Measurements from ENCODE around the gene LMF1.

The LMF1 gene

DNA sequence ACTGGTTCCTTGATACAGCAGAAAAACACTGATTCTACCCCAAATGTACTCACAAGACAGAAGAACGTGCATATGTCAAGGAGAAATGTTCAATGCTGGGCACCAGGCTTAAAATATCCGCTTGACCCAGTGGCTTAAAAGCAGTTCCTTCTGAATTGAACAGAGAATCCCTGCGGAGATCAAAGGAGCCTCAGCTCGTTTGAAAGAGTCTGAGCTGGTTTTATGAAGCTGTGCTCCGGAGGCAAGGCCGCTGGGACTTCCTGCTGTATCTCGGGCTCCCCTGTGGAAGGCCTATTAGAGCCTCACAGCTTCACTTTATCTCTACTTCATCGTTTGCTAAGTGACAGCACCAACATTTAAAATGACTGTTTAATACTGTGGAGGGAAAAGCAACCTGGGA is 2.2 kb downstream of the LMF1 start:
- Histone ChIP-seq H3K27me3 (ENCODE audit: control insufficient read depth, low read length) (no peaks in the 10 kb centered on the region), H3K4me3 (ENCODE audit: low read length) (no peak overlapping the region), H3K4me1 (ENCODE audit: control insufficient read depth, low read length) (peaks cover 35% of the 10 kb centered on the region), H4K20me1 (ENCODE audit: control insufficient read depth, insufficient read depth, low read depth, low read length) (no peaks in the 10 kb centered on the region), H3K9me2 (replicated peaks; ENCODE audit: control insufficient read depth, low read length) (no peaks in the 10 kb centered on the region), H3K79me2 (ENCODE audit: control insufficient read depth, low read length) (peaks cover 52% of the 10 kb centered on the region), H3K9me3 (ENCODE audit: control insufficient read depth, insufficient read depth, low read length) (peaks cover 3% of the 10 kb centered on the region; the same call in 1 of the 2 replicates), H3F3A (ENCODE audit: control insufficient read depth, insufficient read depth) (peaks cover 4% of the 10 kb centered on the region), H3K27ac (ENCODE audit: low read depth, low read length) (no peak overlapping the region), H3K36me3 (ENCODE audit: control insufficient read depth, low read length) (peaks cover 37% of the 10 kb centered on the region), H3K4me2 (ENCODE audit: low read length) (no peak overlapping the region)
- no peak for TF ChIP-seq CTCF (IDR thresholded peaks at IDR 0.05; ENCODE audit: low read depth, low read length, poor library complexity, severe bottlenecking)
- no peak for TF ChIP-seq EZH2phosphoT487 (IDR thresholded peaks at IDR 0.05; ENCODE audit: borderline replicate concordance, low read length)

DNA sequence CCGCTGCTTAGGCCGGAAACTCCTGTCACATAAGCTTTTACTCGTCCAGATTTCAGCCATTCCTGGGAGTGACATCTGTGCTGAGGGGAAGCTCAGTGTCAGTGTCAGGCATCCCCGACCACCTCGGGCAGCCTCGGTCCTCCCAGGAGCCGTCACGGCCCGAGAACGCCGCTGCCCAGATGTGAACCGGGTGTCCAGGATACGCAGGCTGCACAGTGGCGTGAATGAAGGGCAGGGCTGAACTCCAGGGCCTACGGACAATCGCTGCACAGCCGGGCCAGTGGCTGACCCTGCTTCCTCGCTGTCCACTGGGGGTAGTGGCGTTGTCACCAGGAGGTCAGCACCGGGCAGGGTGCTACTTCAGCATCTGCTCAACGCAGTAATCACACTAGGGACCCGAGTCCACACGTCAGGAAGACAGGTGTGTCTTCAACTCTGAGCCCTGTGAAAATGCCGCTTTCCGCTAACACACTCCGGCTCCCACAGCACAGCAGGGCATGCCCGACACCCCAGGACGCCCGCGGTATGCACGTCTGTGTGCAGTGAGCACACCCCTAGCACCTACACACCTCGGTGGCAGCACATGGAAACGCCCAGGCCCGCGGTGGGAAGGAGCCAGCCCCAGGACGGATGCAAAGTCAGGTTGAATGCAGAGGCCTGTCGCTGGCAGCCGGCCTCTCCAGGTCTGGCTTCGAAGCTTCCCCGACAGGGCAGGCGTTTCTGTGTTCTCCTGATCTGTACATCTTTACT is 3.1 kb downstream of the LMF1 start:
- no peaks in the 10 kb centered on the region for H3K9me2 ChIP-seq (replicated peaks; ENCODE audit: control insufficient read depth, low read length)
- peaks cover 26% of the 10 kb centered on the region for H3K4me1 ChIP-seq (ENCODE audit: control insufficient read depth, low read length)
- H3K9me3 ChIP-seq (ENCODE audit: control insufficient read depth, insufficient read depth, low read length), result peaks cover 3% of the 10 kb centered on the region; the same call in 1 of the 2 replicates
- H3K27ac ChIP-seq (ENCODE audit: low read depth, low read length), result no peak overlapping the region
- H3F3A ChIP-seq (ENCODE audit: control insufficient read depth, insufficient read depth), result no peaks in the 10 kb centered on the region
- no peak overlapping the region for H3K4me3 ChIP-seq (ENCODE audit: low read length)
- no peaks in the 10 kb centered on the region for H3K27me3 ChIP-seq (ENCODE audit: control insufficient read depth, low read length)
- H3K79me2 ChIP-seq (ENCODE audit: control insufficient read depth, low read length), result peaks cover 57% of the 10 kb centered on the region
- H3K36me3 ChIP-seq (ENCODE audit: control insufficient read depth, low read length), result peaks cover 37% of the 10 kb centered on the region
- no peaks in the 10 kb centered on the region for H4K20me1 ChIP-seq (ENCODE audit: control insufficient read depth, insufficient read depth, low read depth, low read length)
- TF ChIP-seq CTCF (IDR thresholded peaks at IDR 0.05; ENCODE audit: low read depth, low read length, poor library complexity, severe bottlenecking), result no peak
- TF ChIP-seq EZH2phosphoT487 (IDR thresholded peaks at IDR 0.05; ENCODE audit: borderline replicate concordance, low read length), result no peak
- H3K4me2 ChIP-seq (ENCODE audit: low read length), result no peak overlapping the region

GRCh38 chr16:967077-967541 is 3.7 kb downstream of the LMF1 start:
- H3K79me2 ChIP-seq (ENCODE audit: control insufficient read depth, low read length), result peaks cover 57% of the 10 kb centered on the region
- no peaks in the 10 kb centered on the region for H3K9me2 ChIP-seq (replicated peaks; ENCODE audit: control insufficient read depth, low read length)
- peaks cover 3% of the 10 kb centered on the region; the same call in 1 of the 2 replicates for H3K9me3 ChIP-seq (ENCODE audit: control insufficient read depth, insufficient read depth, low read length)
- H3F3A ChIP-seq (ENCODE audit: control insufficient read depth, insufficient read depth), result no peaks in the 10 kb centered on the region
- H3K4me3 ChIP-seq (ENCODE audit: low read length), result no peak overlapping the region
- no peak for TF ChIP-seq EZH2phosphoT487 (IDR thresholded peaks at IDR 0.05; ENCODE audit: borderline replicate concordance, low read length)
- TF ChIP-seq CTCF (IDR thresholded peaks at IDR 0.05; ENCODE audit: low read depth, low read length, poor library complexity, severe bottlenecking), result no peak
- no peaks in the 10 kb centered on the region for H3K27me3 ChIP-seq (ENCODE audit: control insufficient read depth, low read length)
- no peak overlapping the region for H3K27ac ChIP-seq (ENCODE audit: low read depth, low read length)
- peaks cover 37% of the 10 kb centered on the region for H3K36me3 ChIP-seq (ENCODE audit: control insufficient read depth, low read length)
- no peaks in the 10 kb centered on the region for H4K20me1 ChIP-seq (ENCODE audit: control insufficient read depth, insufficient read depth, low read depth, low read length)
- H3K4me1 ChIP-seq (ENCODE audit: control insufficient read depth, low read length), result peaks cover 20% of the 10 kb centered on the region
- H3K4me2 ChIP-seq (ENCODE audit: low read length), result no peak overlapping the region

All from DOHH2 (cell line).